C1 segment of cervical spinal cord (tissue), 14 donors: ENCODE measurements around the gene USP34.
"Not testable (repeated sequence)": the region's sequence is repeated elsewhere in the genome, so short reads cannot be mapped to it uniquely, and the experiment has no call there.

Source experiments
- DNase-seq, 14 donors: peaks; one replicate each; lab custom pipeline; 2025; lab: John Stamatoyannopoulos, UW

The USP34 gene, protein sequence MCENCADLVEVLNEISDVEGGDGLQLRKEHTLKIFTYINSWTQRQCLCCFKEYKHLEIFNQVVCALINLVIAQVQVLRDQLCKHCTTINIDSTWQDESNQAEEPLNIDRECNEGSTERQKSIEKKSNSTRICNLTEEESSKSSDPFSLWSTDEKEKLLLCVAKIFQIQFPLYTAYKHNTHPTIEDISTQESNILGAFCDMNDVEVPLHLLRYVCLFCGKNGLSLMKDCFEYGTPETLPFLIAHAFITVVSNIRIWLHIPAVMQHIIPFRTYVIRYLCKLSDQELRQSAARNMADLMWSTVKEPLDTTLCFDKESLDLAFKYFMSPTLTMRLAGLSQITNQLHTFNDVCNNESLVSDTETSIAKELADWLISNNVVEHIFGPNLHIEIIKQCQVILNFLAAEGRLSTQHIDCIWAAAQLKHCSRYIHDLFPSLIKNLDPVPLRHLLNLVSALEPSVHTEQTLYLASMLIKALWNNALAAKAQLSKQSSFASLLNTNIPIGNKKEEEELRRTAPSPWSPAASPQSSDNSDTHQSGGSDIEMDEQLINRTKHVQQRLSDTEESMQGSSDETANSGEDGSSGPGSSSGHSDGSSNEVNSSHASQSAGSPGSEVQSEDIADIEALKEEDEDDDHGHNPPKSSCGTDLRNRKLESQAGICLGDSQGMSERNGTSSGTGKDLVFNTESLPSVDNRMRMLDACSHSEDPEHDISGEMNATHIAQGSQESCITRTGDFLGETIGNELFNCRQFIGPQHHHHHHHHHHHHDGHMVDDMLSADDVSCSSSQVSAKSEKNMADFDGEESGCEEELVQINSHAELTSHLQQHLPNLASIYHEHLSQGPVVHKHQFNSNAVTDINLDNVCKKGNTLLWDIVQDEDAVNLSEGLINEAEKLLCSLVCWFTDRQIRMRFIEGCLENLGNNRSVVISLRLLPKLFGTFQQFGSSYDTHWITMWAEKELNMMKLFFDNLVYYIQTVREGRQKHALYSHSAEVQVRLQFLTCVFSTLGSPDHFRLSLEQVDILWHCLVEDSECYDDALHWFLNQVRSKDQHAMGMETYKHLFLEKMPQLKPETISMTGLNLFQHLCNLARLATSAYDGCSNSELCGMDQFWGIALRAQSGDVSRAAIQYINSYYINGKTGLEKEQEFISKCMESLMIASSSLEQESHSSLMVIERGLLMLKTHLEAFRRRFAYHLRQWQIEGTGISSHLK (N-terminal part only)

DNA sequence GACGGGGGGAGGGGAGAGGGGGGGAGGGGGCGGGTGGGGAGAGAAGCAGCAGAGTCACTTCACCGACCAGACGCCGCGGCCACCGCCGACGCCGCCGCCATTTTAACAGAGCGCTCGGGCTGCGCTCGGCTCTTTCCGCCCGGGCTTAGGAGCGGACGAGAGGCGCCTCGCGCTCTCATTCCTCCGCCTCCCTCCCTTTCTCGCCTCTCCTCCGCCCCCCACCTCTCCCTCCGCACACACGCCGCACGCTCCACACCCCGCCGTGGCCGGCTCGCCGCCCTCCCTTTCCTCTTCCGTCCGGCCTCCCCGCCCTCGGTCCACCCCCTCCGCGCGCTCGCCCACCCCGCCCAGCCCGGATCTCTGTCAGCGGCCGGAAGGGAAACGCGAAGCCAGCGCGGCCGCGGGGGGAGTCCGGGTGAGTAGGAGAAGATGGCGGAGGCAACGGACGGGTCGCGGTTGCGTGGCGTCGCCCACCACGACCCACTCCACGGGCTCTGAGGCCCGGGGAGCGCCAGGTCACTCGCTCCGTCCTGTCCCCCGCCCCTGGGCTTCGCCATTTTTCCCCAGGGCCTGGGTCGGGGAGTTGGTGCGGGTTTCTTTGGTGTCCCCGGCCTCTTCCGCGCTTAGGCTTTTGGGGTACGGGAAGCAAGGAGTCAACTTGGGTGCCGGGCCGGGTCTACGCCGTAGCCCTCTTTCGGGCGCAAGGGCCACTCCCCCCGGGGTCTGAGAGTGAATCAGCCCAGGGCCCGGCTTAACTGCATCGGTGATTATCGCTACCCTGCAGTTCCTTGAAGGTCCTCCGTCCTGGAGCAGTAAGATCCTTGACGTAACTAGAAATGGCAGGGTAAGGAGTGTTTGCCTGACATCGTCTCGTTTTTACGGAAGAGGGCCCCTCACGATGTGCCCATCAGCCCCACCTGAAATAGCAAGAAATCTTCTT, at the start of gene USP34:
Gene USP34, minus strand, starts transcription at position 123 of the 940 bp plus-strand sequence. CDS start 395 bp downstream, outside the sequence.
- DNase-seq = peak; percentile 65 to 96 (median 90)

- no peak for DNase-seq
These were observed 49.4 kb upstream of the USP34 start for GRCh38 chr2:61520261-61520660.

DNA sequence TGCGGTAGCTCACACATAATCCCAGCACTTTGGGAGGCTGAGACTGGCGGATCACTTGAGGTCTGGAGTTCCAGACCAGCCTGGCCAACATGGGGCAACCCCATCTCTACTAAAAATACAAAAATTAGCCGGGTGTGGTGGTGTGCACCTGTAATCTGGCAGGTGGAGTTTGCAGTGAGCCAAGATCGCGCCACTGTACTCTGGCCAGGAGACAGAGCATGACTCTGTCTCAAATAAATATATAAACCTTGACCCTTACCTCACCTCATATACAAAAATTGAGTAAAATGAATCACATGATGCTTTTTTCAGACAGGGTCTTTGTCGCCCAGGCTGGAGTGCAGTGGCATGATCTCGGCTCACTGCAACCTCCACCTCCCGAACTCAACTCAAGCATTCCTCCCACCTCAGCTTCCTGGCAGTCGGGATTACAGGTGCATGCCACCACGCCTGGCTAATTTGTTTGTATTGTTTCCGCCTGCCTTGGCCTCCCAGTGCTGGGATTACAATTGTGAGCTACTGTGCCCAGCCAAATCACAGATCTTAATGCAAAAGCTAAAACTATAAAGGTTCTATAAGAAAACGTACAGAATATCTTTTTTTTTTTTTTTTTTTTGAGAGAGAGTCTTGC, 42.0 kb upstream of the USP34 start:
- DNase-seq = no peak

- no peak for DNase-seq
These were observed 40.1 kb upstream of the USP34 start for GRCh38 chr2:61510674-61511671.

DNA sequence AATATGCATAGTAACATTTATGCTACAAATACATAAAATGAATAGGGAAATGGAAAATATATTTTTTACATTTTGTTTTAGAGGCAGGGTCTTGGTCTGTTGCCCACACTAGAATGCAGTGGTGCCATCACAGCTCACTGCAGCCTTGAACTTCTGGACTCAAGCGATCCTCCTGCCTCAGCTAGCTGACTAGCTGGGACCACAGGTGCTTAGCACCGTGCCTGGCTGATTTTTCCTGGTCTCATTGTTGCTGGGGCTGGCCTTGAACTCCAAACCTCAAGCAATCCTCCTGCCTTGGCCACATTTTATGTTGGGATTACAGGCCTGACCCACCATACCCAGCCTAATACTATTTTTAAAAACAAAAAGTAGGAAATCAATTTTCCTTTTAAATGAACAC, 34.1 kb upstream of the USP34 start:
- DNase-seq = no peak

DNA sequence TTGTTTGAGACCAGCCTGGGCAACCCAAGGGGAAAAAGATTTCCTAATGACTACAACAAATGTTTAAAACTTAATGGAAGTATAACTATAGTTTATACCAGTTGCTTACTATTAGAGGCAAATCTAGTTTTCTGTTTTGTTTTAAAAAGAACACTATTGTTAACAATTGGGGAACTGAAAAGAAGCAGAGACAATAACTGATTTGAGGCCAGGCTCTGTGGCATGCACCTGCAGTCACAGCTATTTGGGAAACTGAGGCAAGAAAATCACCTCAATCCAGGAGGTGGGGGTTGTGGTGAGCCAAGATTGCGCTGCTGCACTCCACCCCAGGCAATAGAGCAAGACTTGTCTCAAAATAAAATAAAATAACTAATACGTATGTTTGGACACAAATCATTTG, 28.2 kb upstream of the USP34 start:
- DNase-seq = no peak

GRCh38 chr2:61493523-61493942, 22.6 kb upstream of the USP34 start:
- no peak for DNase-seq

- no peak for DNase-seq
These were observed 21.6 kb upstream of the USP34 start for GRCh38 chr2:61492476-61492875.

DNA sequence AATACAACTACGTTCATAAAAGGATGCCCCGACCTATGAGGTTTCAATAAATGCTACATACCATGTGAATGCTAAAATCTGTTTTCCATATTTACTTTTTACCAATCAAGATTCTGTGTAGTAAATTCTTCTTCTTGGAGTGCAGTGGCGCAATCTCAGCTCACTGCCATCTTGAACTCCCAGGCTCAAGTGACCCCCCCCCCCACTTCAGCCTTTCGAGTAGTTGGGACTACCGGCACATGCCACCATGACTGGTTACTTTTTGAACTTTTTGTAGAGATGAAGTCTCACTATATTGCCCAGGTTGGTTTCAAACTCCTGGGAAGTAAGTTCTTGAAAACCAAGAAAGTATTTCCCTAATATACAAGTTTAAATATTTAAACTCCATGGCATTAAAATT, 14.4 kb upstream of the USP34 start:
- no peak for DNase-seq

- DNase-seq = no peak
These were observed 7.2 kb upstream of the USP34 start for GRCh38 chr2:61478086-61478485.

DNA sequence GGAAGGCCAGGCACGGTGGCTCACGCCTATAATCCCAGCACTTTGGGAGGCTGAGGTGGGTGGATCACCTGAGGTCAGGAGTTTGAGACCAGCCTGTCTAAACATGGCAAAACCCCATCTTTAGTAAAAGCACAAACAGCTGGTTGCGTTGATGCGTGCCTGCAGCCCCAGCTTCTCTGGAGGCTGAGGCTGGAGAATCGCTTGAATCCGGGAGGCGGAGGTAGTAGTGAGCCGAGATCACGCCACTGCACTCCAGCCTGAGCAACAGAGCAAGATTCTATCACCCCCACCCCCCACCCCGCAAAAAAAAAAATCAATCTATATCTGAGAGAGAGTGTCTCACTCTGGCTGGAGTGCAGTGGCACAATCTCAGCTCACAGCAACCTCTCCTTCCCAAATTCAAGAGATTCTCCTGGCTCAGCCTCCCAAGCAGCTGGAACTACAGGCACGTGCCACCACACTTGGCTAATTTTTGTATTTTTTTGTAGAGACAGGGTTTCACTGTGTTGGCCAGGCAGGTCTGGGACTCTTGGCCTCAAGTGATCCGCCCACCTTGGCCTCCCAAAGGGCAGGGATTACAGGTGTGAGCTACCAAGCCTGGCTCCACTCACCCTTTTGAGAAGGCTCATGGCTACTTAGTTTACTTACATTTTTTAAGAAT, 6.2 kb upstream of the USP34 start:
- DNase-seq = not testable (repeated sequence)

DNA sequence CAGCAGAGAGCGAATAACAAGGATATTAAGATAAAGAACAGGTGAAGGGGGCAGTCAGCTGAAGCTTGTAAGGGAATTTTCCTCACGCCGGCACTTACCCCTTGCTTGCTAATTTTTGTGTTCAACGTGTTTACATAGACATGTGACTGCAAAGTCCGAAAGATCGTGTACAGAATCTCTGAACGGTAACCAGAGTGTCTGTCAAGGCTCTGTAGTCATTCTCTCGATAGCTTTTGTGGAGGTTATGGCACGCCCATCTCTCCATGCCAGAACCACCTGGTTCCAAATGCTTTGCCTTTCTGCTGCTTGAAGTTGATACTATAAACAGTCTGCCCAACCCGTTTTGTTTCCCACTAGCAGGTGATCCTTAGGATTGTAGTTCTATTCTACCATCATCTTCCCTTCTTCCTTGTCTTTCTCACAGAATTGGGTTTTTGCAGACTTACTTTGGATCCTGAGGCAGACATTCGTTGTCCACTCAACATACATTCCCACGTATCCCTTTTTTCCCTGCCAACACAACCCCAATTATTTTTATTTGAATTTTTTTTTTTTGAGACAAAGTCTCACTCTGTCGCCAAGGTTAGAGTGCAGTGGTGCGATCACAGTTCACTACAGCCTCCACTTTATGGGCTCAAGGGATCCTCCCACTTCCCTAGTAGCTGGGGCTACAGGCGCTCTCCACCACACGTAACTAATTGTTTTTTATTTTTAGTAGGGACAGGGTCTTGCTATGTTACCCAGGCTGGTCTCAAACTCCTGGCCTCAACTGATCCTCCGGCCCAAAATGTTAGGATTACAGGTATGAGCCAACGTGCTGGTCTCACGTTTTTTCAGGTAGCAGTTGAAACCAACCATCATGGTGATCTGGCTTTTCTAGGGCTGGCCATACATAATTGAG, 1.3 kb upstream of the USP34 start:
- DNase-seq = peak in 5 of 14 donors; percentile 28 to 55 (median 33)

- DNase-seq = peak; percentile 14 to 92 (median 84)
These were observed 550 bp downstream of the USP34 start for GRCh38 chr2:61470122-61470951.

- no peak for DNase-seq
These were observed 1.3 kb downstream of the USP34 start for GRCh38 chr2:61469424-61470121.

GRCh38 chr2:61468231-61468630, 2.7 kb downstream of the USP34 start:
- DNase-seq = not testable (repeated sequence)

GRCh38 chr2:61465045-61465444, 5.8 kb downstream of the USP34 start:
- DNase-seq = no peak
